C4-2B (cell line): ENCODE data around the gene TAS2R40.

Experiments
- CTCF ChIP-seq: fragments of 450-650 bp; conservative IDR thresholded peaks from 2 replicates; pipeline ENCODE4 v1.5.1; 2017; ENCODE audit warnings: mild to moderate bottlenecking
- ZFX ChIP-seq: fragments of 450-650 bp; IDR thresholded peaks from 2 replicates; pipeline ENCODE4 v1.6.1; 2017

DNA sequence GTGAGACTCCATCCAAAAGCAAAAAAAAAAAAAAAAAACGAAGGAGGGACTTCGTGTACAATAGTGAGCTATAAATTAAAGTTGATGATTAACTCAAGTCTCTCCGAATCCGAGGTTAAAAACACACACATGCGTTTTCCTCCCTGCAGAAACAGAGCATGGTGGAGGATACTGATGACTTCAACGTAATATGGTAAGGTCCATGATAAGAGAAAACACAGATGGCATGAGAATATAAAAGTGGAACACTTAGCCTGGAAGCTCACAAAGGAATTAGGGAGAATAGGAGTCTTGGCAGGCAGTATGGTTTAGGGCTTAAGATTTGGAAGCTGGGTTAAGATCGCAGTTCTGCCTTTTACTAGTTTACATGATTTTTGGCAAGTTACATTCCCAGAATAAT, 21.3 kb downstream of the TAS2R40 start:
- no peak for TF ChIP-seq CTCF
- TF ChIP-seq ZFX = no peak
